G401 (cell line): ENCODE results near the gene FAM161B. TPM values are rescaled to one million over a fixed set of nuclear protein-coding genes. Genes with fewer than 3 reads are reported as not detected.

Source experiments
- DNase-seq: peaks from one replicate; pipeline ENCODE4 v3.0.0-alpha.2; 2015; ENCODE audit warnings: low spot score
- in situ Hi-C: cut with HindIII; loops from 2 replicates; pipeline ENCODE4 v1.10.0; 2016; ENCODE audit warnings: low sequenced_read_pairs, mixed read lengths
- total RNA-seq: library from RNA; depleted of rRNA; stranded (reverse); fragments of >200 nt; shearing (Covaris generic); gene quantifications from 2 replicates; pipeline ENCODE4 v1.2.3, GENCODE V29; 2014; rRNA removed

The FAM161B gene
- total RNA-seq, 1 experiment from 2014 or later, result 1.6 TPM

DNA sequence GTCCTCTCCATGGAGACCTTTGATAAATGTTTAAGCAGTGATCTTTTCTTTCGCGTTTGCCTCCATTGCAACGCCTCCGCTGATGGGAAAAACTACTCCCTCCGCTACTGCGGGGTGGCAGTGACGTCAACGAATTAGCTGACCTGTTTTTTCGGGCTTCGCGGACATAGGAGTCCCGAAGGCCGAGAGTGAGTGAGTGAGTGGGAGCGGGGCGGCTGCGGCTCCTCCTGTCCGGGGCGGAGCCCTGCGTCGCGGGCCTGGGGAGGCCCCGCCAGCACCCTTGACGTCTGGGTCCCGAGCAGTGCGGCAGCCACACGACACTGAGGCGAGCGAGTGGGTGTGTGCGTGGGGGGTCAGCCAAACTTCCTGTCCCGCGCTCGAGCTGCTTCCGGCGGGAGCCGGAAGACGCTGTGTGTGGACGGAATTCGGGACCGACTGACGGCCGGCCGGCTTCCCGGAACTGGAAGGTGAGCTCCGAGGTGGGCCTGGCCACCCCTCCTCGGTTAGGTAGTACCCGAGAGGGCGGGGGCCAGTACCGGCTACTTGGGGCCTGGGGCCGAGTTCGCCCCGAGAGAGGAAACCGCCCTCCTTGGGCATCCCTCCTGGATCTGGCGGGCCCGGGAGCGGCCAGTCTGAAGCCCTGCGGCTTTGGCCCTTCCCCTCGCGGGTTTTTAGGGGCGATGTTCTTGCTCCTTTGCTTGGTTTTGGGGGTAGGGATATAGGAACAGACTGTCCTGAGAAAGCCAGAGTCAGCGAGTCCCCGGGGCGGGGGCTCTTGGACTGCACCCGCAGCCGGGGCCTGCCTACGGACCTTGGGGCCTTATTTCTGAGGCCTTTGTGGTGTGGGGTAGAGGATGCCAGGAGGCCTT, 63.2 kb downstream of the FAM161B start, which contains the start of gene ZNF410:
TSS of gene ZNF410 (plus strand) at position 411 of the 869 bp plus-strand sequence. CDS start 5,317 bp downstream, outside the sequence.
- in situ Hi-C loops, result no loop called here

DNA sequence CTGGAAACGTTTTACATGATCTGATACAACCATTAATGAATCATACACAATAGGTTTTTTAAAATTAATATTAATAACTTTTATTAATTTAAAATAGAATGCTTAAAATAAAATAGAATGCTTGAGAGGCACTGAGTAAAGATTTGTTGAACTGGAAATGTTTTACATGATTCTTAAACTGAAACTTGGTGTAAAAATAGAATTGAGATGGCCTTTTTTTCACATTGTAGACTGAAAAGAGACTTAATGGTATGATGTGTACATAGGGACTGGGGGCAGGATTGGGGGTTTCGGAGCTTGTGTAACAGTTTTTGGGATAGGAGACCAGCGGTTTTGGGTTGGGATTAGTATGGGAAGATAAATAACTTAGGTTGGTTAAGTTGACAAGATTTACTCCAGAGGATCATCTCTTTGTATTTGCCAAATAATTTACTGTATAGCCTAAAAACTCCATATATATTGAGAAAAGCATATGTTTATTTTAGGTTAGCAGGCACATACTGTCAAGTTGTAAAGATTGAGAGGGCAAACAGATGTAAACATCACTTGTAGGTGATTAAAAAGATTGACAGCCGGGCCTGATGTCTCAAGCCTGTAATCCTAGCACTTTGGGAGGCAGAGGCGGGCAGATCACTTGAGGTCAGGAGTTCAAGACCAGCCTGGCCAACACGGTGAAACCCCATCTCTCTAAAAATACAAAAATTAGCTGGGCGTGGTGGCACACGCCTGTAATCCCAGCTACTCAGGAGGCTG, 65.3 kb downstream of the FAM161B start:
- DNase-seq, result no peak
- in situ Hi-C loops, result no loop called here

More for the DNA sequence above, 63.2 kb downstream of the FAM161B start, which contains the start of gene ZNF410:
- peak; percentile 93 for DNase-seq

Other genes starting within 250 kb of the FAM161B start
- 65.8 and 80.4 TPM in 2 replicates for gene PNMA1, start 235.7 kb downstream of the FAM161B start, total RNA-seq
- gene PTGR2, start 98.3 kb downstream of the FAM161B start, total RNA-seq, result 2.1 and 6.6 TPM in 2 replicates
- gene ZNF410, start 63.2 kb downstream of the FAM161B start, total RNA-seq, result 51.9 and 63.0 TPM in 2 replicates
- 38.2 and 45.8 TPM in 2 replicates for gene COQ6, start 208 bp upstream of the FAM161B start, total RNA-seq
- gene ENTPD5, start 69.2 kb upstream of the FAM161B start, total RNA-seq, result 4.9 and 8.1 TPM in 2 replicates
- 2.5 and 4.5 TPM in 2 replicates for gene BBOF1, start 69.3 kb upstream of the FAM161B start, total RNA-seq
- gene ALDH6A1, start 134.4 kb upstream of the FAM161B start, total RNA-seq, result 20.3 and 35.6 TPM in 2 replicates
- 12.9 and 22.4 TPM in 2 replicates for gene LIN52, start 134.9 kb upstream of the FAM161B start, total RNA-seq